GM23248 (cell line): ENCODE results near the gene FNDC11. TPM values are rescaled to one million over a fixed set of nuclear protein-coding genes. Genes with fewer than 3 reads are reported as not detected.

Source experiments
- DNase-seq: peaks from one replicate; pipeline ENCODE4 v3.0.0-alpha.2; 2015
- H2AFZ ChIP-seq: fragments of 200-600 bp; sonication (generic); 2 replicates; pipeline ENCODE4 v1.6.1; 2016; ENCODE audit warnings: antibody characterized with exemption
- H3F3A ChIP-seq: fragments of 200-600 bp; sonication (generic); 2 replicates; pipeline ENCODE4 v1.6.1; 2016; ENCODE audit warnings: mild to moderate bottlenecking, antibody characterized with exemption, mixed run types; ENCODE audit not compliant: insufficient read depth
- H3K27ac ChIP-seq: fragments of 200-600 bp; sonication (generic); 2 replicates; pipeline ENCODE4 v1.5.1; 2016; ENCODE audit warnings: mild to moderate bottlenecking
- H3K27me3 ChIP-seq: fragments of 200-600 bp; sonication (generic); replicated peaks from 2 replicates; pipeline ENCODE4 v1.6.1; 2016; ENCODE audit warnings: mild to moderate bottlenecking; ENCODE audit not compliant: insufficient read depth
- H3K36me3 ChIP-seq: fragments of 200-600 bp; sonication (generic); 2 replicates; pipeline ENCODE4 v1.6.1; 2016; ENCODE audit warnings: low read depth, mild to moderate bottlenecking
- H3K4me1 ChIP-seq: fragments of 200-600 bp; sonication (generic); 2 replicates; pipeline ENCODE4 v1.6.1; 2016; ENCODE audit warnings: mild to moderate bottlenecking; ENCODE audit not compliant: insufficient read depth
- H3K4me2 ChIP-seq: fragments of 200-600 bp; sonication (generic); one replicate; pipeline ENCODE4 v1.6.1; 2016; ENCODE audit warnings: mild to moderate bottlenecking; ENCODE audit not compliant: unreplicated experiment
- H3K4me3 ChIP-seq: fragments of 200-600 bp; sonication (generic); 2 replicates; pipeline ENCODE4 v1.5.1; 2016; ENCODE audit warnings: mild to moderate bottlenecking
- H3K79me2 ChIP-seq: fragments of 200-600 bp; sonication (generic); 2 replicates; pipeline ENCODE4 v1.6.1; 2016; ENCODE audit warnings: mild to moderate bottlenecking; ENCODE audit not compliant: insufficient read depth
- H3K9ac ChIP-seq: fragments of 200-600 bp; sonication (generic); 2 replicates; pipeline ENCODE4 v1.6.1; 2016; ENCODE audit warnings: mild to moderate bottlenecking
- H3K9me2 ChIP-seq: fragments of 200-600 bp; sonication (generic); 2 replicates; pipeline ENCODE4 v1.6.1; 2016; ENCODE audit warnings: mixed run types, mild to moderate bottlenecking, moderate library complexity; ENCODE audit not compliant: insufficient read depth
- H3K9me3 ChIP-seq: fragments of 200-600 bp; sonication (generic); one replicate; pipeline ENCODE4 v1.6.1; 2017; ENCODE audit warnings: low read depth
- H4K20me1 ChIP-seq: fragments of 200-600 bp; sonication (generic); 2 replicates; pipeline ENCODE4 v1.6.0; 2016; ENCODE audit not compliant: insufficient read depth
- EZH2 ChIP-seq: fragments of 200-600 bp; sonication (generic); IDR thresholded peaks from 2 replicates; pipeline ENCODE4 v1.6.1; 2018; ENCODE audit warnings: antibody characterized with exemption, mild to moderate bottlenecking; ENCODE audit not compliant: insufficient read depth, poor library complexity, severe bottlenecking
- EZH2phosphoT487 ChIP-seq: fragments of 200-600 bp; sonication (generic); IDR thresholded peaks from 2 replicates; pipeline ENCODE4 v1.6.1; 2018; ENCODE audit warnings: antibody characterized with exemption, moderate library complexity, mild to moderate bottlenecking, low read depth; ENCODE audit not compliant: insufficient read depth
- WGBS, 2 experiments: methylation state at CpG; one replicate each; pipeline ENCODE4 v1.1.6; 2015 to 2017; ENCODE audit warnings: low lambda C conversion rate in 2 of 2, low coverage in 1 of 2; ENCODE audit errors: missing lambda C conversion rate in 2 of 2; 5-methylcytosine and 5-hydroxymethylcytosine counted together
- in situ Hi-C: fragments of 300-500 bp; cut with MboI; formaldehyde crosslinking; loops from 2 replicates; pipeline ENCODE4 v1.15.0; 2020
- polyA plus RNA-seq: library from polyadenylated mRNA; unstranded; fragments of >200 nt; fragmentation: Nextera tagmentation; extraction: Ambion mirVana; gene quantifications from 2 replicates; pipeline ENCODE4 v1.2.1, GENCODE V29; 2016
- total RNA-seq: library from RNA; depleted of rRNA; stranded (reverse); fragments of >200 nt; shearing (Covaris generic); gene quantifications from 2 replicates; pipeline ENCODE4 v1.2.3, GENCODE V29; 2014

FNDC11 gene
- total and polyA plus RNA-seq, 2 experiments from 2014 or later = 0.15 to 0.65 TPM

DNA sequence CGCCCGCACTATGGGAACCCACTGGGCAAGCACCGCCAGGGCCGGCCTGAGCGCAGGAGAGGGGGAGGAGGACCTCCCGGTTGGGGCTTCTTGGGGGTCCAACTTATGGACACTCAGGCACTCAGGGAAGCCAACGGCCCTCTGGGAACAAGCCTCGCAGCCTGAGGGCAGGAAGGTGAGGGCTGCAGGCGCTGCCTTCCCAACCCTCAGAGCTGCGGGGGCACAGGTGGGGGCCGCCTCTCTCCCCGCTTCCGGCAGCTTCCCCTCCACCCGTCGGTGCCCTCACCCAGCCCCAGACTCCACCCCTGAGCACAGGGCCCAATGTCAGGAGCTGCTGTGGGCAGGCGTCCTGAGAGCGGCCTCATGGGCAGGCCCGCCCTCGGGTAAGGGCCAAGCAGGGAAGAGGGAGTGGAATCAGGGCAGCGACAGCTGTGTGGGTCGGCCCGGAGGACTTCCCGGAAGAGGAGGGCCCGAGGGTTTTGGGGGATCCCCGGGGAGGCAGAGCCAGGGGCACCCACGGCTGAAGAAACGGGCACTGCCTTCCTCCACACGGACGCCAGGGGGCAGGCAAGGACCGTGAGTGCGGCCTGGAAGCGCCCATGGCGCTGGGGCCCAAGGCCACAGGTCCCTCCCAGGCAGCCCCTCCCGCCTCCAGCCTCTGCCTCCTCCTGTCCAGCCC lies 16.3 kb upstream of the FNDC11 start:
- Histone ChIP-seq H3F3A (no peaks in the 10 kb centered on the region), H3K4me2 (peak overlapping the region; percentile 38)
- in situ Hi-C loops = no loop called here

DNA sequence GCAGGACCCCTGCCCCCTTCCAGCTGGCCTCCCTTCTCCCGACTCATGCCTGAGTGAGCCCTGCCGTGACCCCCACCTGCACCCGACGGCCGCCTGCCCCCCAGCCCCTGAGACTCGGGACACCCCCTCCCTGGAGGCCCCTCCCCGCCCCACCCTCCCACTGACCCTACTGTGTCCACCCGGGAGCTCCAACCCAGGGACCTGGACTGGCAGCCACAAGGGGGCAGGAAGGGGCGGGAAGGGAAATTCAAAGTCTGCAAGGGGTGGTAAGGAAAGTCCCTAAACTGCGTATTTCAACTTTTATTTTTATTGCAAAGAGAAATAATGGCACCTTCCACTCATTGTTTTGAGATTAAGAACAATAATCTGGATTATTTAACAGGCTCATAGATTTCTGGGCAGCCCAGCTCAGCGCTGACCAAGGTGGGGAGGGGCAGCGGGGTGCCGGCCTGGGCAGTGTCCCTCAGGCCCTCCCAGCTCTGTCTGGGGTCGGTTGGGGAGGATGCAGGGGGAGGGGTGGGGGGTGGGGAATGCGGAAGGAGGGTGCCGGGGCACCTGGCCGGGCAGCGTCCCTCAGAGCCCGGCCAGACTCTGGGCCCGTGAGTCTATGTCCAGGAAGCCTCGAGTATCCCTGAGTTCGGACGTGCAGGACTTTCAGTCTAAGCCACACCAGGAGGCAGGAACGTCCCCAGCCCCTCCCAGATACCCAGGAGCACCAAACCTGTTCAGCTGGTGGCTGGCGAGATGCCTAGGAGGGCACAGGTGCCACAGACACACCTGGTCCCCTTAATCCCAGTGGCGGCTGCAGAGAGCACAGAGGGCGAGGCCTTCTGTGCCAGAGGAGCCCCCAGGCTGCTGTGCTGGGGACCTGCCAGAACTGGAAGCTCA lies 15.5 kb upstream of the FNDC11 start:
- peak overlapping the region; percentile 22; the same call in 1 of the 2 replicates for H3K4me3 ChIP-seq
- no peaks in the 10 kb centered on the region for H3K9me3 ChIP-seq
- H3K36me3 ChIP-seq = no peaks in the 10 kb centered on the region
- H3K27me3 ChIP-seq = no peaks in the 10 kb centered on the region
- H2AFZ ChIP-seq = peak overlapping the region; percentile 72; the same call in 1 of the 2 replicates
- H3K9me2 ChIP-seq = no peaks in the 10 kb centered on the region
- no peaks in the 10 kb centered on the region for H3K4me1 ChIP-seq
- DNase-seq = no peak
- no peak overlapping the region for H3K27ac ChIP-seq
- in situ Hi-C loops = no loop called here
- no peaks in the 10 kb centered on the region for H3F3A ChIP-seq
- H3K4me2 ChIP-seq = peak overlapping the region; percentile 17
- H3K79me2 ChIP-seq = no peaks in the 10 kb centered on the region
- WGBS, 2 experiments = 54 to 68% methylated on average over 13 to 26 of the region's 27 CpGs
- H3K9ac ChIP-seq = no peak overlapping the region
- H4K20me1 ChIP-seq = no peaks in the 10 kb centered on the region
- TF ChIP-seq EZH2phosphoT487 (no peak), EZH2 (no peak)

More for the DNA sequence above, 16.3 kb upstream of the FNDC11 start:
- Histone ChIP-seq H4K20me1 (no peaks in the 10 kb centered on the region), H2AFZ (peak overlapping the region; percentile 72), H3K9ac (no peak overlapping the region), H3K4me3 (peak overlapping the region; percentile 22; the same call in 1 of the 2 replicates), H3K9me3 (no peaks in the 10 kb centered on the region), H3K27me3 (no peaks in the 10 kb centered on the region), H3K36me3 (no peaks in the 10 kb centered on the region), H3K27ac (no peak overlapping the region), H3K79me2 (no peaks in the 10 kb centered on the region), H3K9me2 (no peaks in the 10 kb centered on the region), H3K4me1 (no peaks in the 10 kb centered on the region)
- 18% methylated on average over 28 to 30 of the region's 34 CpGs for WGBS, 2 experiments
- no peak for TF ChIP-seq EZH2phosphoT487
- TF ChIP-seq EZH2 = no peak
- peak; percentile 94 for DNase-seq

DNA sequence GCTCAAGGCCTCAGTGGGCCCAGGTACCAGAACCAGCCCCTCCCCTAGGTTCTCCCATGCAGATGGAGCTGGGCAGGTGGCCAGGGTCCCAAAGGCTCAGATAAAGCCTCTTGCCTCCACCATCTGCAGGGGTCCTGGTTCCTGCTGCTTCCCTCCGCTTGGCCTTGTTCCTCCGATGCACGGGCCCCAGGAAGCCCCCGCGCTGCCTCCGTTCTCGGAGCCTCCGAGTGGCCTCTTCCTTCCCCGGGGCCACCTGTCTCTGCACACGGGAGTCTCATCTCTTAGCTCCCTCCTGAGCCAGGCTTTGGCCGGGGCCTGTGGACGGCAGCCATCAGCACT lies 14.9 kb upstream of the FNDC11 start:
- 80 to 86% methylated on average over 12 of the region's 12 CpGs for whole genome bisulfite sequencing, 2 experiments

GRCh38 chr20:63539441-63540370 lies 14.3 kb upstream of the FNDC11 start:
- 84 to 86% methylated on average over 27 to 29 of the region's 29 CpGs for WGBS, 2 experiments
- H3K9ac ChIP-seq = no peak overlapping the region
- in situ Hi-C loops = no loop called here
- no peaks in the 10 kb centered on the region for H3K27me3 ChIP-seq
- DNase-seq = no peak
- no peak for TF ChIP-seq EZH2phosphoT487
- TF ChIP-seq EZH2 = no peak
- no peaks in the 10 kb centered on the region for H4K20me1 ChIP-seq
- H3K27ac ChIP-seq = no peak overlapping the region
- H3K4me2 ChIP-seq = no peak overlapping the region
- H2AFZ ChIP-seq = no peak overlapping the region
- no peaks in the 10 kb centered on the region for H3K9me3 ChIP-seq
- no peaks in the 10 kb centered on the region for H3K36me3 ChIP-seq
- no peaks in the 10 kb centered on the region for H3K4me1 ChIP-seq
- no peaks in the 10 kb centered on the region for H3K9me2 ChIP-seq
- no peaks in the 10 kb centered on the region for H3F3A ChIP-seq
- no peaks in the 10 kb centered on the region for H3K79me2 ChIP-seq
- H3K4me3 ChIP-seq = no peak overlapping the region

More for the DNA sequence above, 14.9 kb upstream of the FNDC11 start:
- Histone ChIP-seq H3K9ac (no peak overlapping the region), H3K27me3 (no peaks in the 10 kb centered on the region), H3K27ac (no peak overlapping the region), H3K9me3 (no peaks in the 10 kb centered on the region), H4K20me1 (no peaks in the 10 kb centered on the region), H2AFZ (no peak overlapping the region), H3F3A (no peaks in the 10 kb centered on the region), H3K4me2 (no peak overlapping the region), H3K4me3 (no peak overlapping the region), H3K36me3 (no peaks in the 10 kb centered on the region), H3K79me2 (no peaks in the 10 kb centered on the region), H3K9me2 (no peaks in the 10 kb centered on the region), H3K4me1 (no peaks in the 10 kb centered on the region)
- TF ChIP-seq EZH2phosphoT487 (no peak), EZH2 (no peak)
- DNase-seq = no peak
- in situ Hi-C loops = no loop called here
